ENCODE measurements around the gene DDIAS.
"Not testable (repeated sequence)": the region's sequence is repeated elsewhere in the genome, so short reads cannot be mapped to it uniquely, and the experiment has no call there.

The DDIAS gene

DNA sequence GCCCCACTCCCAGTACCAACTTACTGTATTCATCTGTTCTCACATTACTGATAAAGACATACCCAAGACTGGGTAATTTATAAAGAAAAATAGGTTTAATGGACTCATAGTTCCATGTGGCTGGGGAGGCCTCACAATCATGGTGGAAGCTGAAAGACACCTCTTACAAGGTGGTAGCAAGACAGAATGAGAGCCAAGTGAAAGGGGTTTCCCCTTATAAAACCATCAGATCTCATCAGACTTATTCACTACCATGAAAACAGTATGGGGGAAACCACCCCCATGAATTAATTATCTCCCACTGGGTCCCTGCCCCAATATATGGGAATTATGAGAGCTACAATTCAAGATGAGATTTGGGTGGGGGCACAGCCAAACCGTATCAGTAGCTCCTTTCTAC, 43.5 kb downstream of the DDIAS start:
- H3K27me3 ChIP-seq (ENCODE audit: insufficient read depth, low read length): not testable (repeated sequence)

DNA sequence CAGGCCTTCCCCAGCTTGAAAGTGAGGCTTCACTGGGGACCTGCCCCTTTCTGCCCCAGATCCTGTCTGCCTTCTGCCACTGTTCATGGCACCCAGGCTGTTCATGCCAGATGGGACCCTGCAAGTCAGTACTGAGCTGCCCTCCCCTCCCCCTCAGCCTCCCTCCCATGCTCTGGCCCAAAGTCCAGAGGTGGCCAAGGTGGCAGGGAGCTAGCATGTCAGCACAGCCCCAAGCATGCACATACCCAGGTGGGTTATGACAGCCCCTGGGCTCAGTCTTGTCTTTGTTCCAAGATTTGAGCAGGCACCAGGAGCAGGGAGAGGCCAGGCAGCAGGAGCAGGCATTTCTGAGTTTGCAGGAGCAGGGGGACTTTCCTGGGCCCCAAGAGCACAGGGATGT, 44.1 kb downstream of the DDIAS start:
- no peaks in the 10 kb centered on the region for H3K27me3 ChIP-seq (ENCODE audit: insufficient read depth, low read length)
- H3K79me2 ChIP-seq (ENCODE audit: control insufficient read depth, insufficient read depth, low read length, unreplicated experiment): no peaks in the 10 kb centered on the region
- H2AFZ ChIP-seq (ENCODE audit: low read length, unreplicated experiment): no peak overlapping the region
- 0 out of 2 replicates have a peak, but pooled peaks cover 3% of the 10 kb centered on the region for H3K36me3 ChIP-seq (ENCODE audit: insufficient read depth, low read length)
- H3K4me1 ChIP-seq (ENCODE audit: control insufficient read depth, insufficient read depth, low read length, unreplicated experiment): no peaks in the 10 kb centered on the region
- no peak overlapping the region for H3K27ac ChIP-seq (ENCODE audit: low read depth, low read length)
- no peak overlapping the region for H3K4me3 ChIP-seq (ENCODE audit: low read depth, low read length)

More for the DNA sequence above, 43.5 kb downstream of the DDIAS start:
- not testable (repeated sequence) for H3K4me1 ChIP-seq (ENCODE audit: control insufficient read depth, insufficient read depth, low read length, unreplicated experiment); H3K4me3 ChIP-seq (ENCODE audit: low read depth, low read length); H3K36me3 ChIP-seq (ENCODE audit: insufficient read depth, low read length); H3K79me2 ChIP-seq (ENCODE audit: control insufficient read depth, insufficient read depth, low read length, unreplicated experiment); H3K27ac ChIP-seq (ENCODE audit: low read depth, low read length); H2AFZ ChIP-seq (ENCODE audit: low read length, unreplicated experiment)

GRCh38 chr11:82949352-82949751, 47.8 kb downstream of the DDIAS start:
- Histone ChIP-seq H3K4me3 (ENCODE audit: low read depth, low read length) (no peak overlapping the region), H3K27ac (ENCODE audit: low read depth, low read length) (no peak overlapping the region), H3K27me3 (ENCODE audit: insufficient read depth, low read length) (no peaks in the 10 kb centered on the region), H3K36me3 (ENCODE audit: insufficient read depth, low read length) (no peaks in the 10 kb centered on the region), H3K79me2 (ENCODE audit: control insufficient read depth, insufficient read depth, low read length, unreplicated experiment) (no peaks in the 10 kb centered on the region), H2AFZ (ENCODE audit: low read length, unreplicated experiment) (no peak overlapping the region), H3K4me1 (ENCODE audit: control insufficient read depth, insufficient read depth, low read length, unreplicated experiment) (no peaks in the 10 kb centered on the region)

DNA sequence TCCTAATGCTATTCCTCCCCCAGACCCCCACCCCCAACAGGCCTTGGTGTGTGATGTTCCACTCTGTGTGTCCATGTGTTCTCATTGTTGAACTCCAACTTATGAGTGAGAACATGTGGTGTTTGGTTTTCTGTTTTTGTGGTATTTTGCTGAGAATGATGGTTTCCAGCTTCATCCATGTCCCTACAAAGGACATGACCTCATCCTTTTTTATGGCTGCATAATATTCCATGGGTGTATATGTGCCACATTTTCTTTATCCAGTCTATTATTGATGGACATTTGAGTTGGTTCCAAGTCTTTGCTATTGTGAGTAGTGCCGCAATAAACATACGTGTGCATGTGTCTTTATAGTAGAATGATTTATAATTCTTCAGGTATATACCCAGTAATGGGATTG, 49.0 kb downstream of the DDIAS start:
- H3K36me3 ChIP-seq (ENCODE audit: insufficient read depth, low read length); H3K27me3 ChIP-seq (ENCODE audit: insufficient read depth, low read length); H3K4me3 ChIP-seq (ENCODE audit: low read depth, low read length); H3K4me1 ChIP-seq (ENCODE audit: control insufficient read depth, insufficient read depth, low read length, unreplicated experiment); H3K27ac ChIP-seq (ENCODE audit: low read depth, low read length); H3K79me2 ChIP-seq (ENCODE audit: control insufficient read depth, insufficient read depth, low read length, unreplicated experiment); H2AFZ ChIP-seq (ENCODE audit: low read length, unreplicated experiment): not testable (repeated sequence)

- H3K4me1 ChIP-seq (ENCODE audit: control insufficient read depth, insufficient read depth, low read length, unreplicated experiment); H3K79me2 ChIP-seq (ENCODE audit: control insufficient read depth, insufficient read depth, low read length, unreplicated experiment); H2AFZ ChIP-seq (ENCODE audit: low read length, unreplicated experiment); H3K4me3 ChIP-seq (ENCODE audit: low read depth, low read length); H3K36me3 ChIP-seq (ENCODE audit: insufficient read depth, low read length); H3K27me3 ChIP-seq (ENCODE audit: insufficient read depth, low read length); H3K27ac ChIP-seq (ENCODE audit: low read depth, low read length): not testable (repeated sequence)
Measured at GRCh38 chr11:82955736-82956453, 54.4 kb downstream of the DDIAS start.

DNA sequence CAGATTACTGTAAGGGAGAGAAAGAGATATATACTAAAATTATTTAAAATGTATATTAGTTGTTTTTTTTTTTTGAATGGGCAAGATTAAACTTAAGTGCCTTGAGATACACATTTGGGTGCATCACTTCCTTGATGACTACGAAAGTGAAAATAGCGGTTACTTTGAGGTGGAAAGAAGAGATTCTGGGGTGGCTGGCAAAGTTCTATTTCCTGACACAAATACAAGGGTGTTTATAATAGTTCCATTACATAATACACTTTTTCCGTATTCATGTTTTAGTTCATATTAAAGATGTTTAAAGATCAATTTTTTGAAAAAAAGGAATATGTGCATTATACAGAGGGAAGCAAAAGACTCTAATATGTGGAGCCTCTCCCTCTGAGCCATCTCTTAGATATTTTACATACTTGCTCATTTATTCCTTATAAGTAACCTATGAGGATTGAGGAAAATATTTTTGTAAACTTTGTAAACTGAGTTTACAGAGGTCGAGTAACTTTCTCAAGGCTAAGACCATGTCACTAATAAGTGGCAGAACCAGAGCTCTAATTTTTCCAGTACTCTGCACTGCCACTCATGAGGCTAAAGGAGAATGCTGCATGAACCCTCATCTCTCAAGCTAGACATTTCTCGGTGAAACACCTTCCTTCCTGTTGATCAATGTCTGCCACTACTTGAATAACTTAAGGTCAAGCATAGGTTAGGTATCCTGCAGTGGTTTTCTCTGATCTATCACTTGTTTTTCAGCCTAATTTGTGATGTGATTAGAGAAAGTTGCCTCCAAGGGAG, 58.6 kb downstream of the DDIAS start:
- Histone ChIP-seq H3K4me1 (ENCODE audit: control insufficient read depth, insufficient read depth, low read length, unreplicated experiment) (no peaks in the 10 kb centered on the region), H2AFZ (ENCODE audit: low read length, unreplicated experiment) (peak overlapping the region; percentile 32), H3K27ac (ENCODE audit: low read depth, low read length) (no peak overlapping the region), H3K4me3 (ENCODE audit: low read depth, low read length) (no peak overlapping the region), H3K79me2 (ENCODE audit: control insufficient read depth, insufficient read depth, low read length, unreplicated experiment) (no peaks in the 10 kb centered on the region), H3K27me3 (ENCODE audit: insufficient read depth, low read length) (no peaks in the 10 kb centered on the region), H3K36me3 (ENCODE audit: insufficient read depth, low read length) (no peaks in the 10 kb centered on the region)

- no peak overlapping the region for H2AFZ ChIP-seq (ENCODE audit: low read length, unreplicated experiment)
- no peak overlapping the region for H3K27ac ChIP-seq (ENCODE audit: low read depth, low read length)
- no peak overlapping the region for H3K4me3 ChIP-seq (ENCODE audit: low read depth, low read length)
- no peaks in the 10 kb centered on the region for H3K79me2 ChIP-seq (ENCODE audit: control insufficient read depth, insufficient read depth, low read length, unreplicated experiment)
- H3K4me1 ChIP-seq (ENCODE audit: control insufficient read depth, insufficient read depth, low read length, unreplicated experiment): no peaks in the 10 kb centered on the region
- no peaks in the 10 kb centered on the region for H3K27me3 ChIP-seq (ENCODE audit: insufficient read depth, low read length)
- H3K36me3 ChIP-seq (ENCODE audit: insufficient read depth, low read length): no peaks in the 10 kb centered on the region
Measured at GRCh38 chr11:82960779-82961143, 59.2 kb downstream of the DDIAS start.

- H3K4me1 ChIP-seq (ENCODE audit: control insufficient read depth, insufficient read depth, low read length, unreplicated experiment); H3K36me3 ChIP-seq (ENCODE audit: insufficient read depth, low read length); H3K4me3 ChIP-seq (ENCODE audit: low read depth, low read length); H3K79me2 ChIP-seq (ENCODE audit: control insufficient read depth, insufficient read depth, low read length, unreplicated experiment); H3K27me3 ChIP-seq (ENCODE audit: insufficient read depth, low read length); H2AFZ ChIP-seq (ENCODE audit: low read length, unreplicated experiment); H3K27ac ChIP-seq (ENCODE audit: low read depth, low read length): not testable (repeated sequence)
Measured at GRCh38 chr11:82962021-82962420, 60.5 kb downstream of the DDIAS start.

- H3K79me2 ChIP-seq (ENCODE audit: control insufficient read depth, insufficient read depth, low read length, unreplicated experiment): no peaks in the 10 kb centered on the region
- no peak overlapping the region for H2AFZ ChIP-seq (ENCODE audit: low read length, unreplicated experiment)
- no peaks in the 10 kb centered on the region for H3K36me3 ChIP-seq (ENCODE audit: insufficient read depth, low read length)
- H3K4me1 ChIP-seq (ENCODE audit: control insufficient read depth, insufficient read depth, low read length, unreplicated experiment): no peaks in the 10 kb centered on the region
- H3K4me3 ChIP-seq (ENCODE audit: low read depth, low read length): no peak overlapping the region
- H3K27me3 ChIP-seq (ENCODE audit: insufficient read depth, low read length): no peaks in the 10 kb centered on the region
- no peak overlapping the region for H3K27ac ChIP-seq (ENCODE audit: low read depth, low read length)
Measured at GRCh38 chr11:82967381-82967780, 65.8 kb downstream of the DDIAS start.

DNA sequence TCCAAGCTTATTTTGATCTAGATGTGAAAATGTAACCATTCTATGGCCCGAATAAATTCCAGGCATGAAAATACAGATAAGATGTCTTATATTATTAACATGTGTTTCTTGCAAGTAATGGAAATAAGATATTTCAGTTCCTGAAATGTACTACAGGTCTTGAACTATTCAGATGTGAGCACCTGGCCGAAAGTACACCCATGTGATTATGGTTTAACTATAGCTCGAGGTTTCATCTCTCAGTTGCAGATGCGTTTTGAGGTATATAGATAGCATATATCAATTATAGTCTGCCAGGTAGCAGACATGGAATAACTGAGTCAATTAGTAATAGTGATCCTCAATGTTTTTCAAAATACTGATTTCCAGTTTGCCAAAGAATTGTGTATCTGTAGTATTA, 68.3 kb downstream of the DDIAS start:
- no peaks in the 10 kb centered on the region for H3K4me1 ChIP-seq (ENCODE audit: control insufficient read depth, insufficient read depth, low read length, unreplicated experiment)
- H3K36me3 ChIP-seq (ENCODE audit: insufficient read depth, low read length): no peaks in the 10 kb centered on the region
- H2AFZ ChIP-seq (ENCODE audit: low read length, unreplicated experiment): no peak overlapping the region
- no peaks in the 10 kb centered on the region for H3K79me2 ChIP-seq (ENCODE audit: control insufficient read depth, insufficient read depth, low read length, unreplicated experiment)
- H3K4me3 ChIP-seq (ENCODE audit: low read depth, low read length): no peak overlapping the region
- no peak overlapping the region for H3K27ac ChIP-seq (ENCODE audit: low read depth, low read length)
- no peaks in the 10 kb centered on the region for H3K27me3 ChIP-seq (ENCODE audit: insufficient read depth, low read length)

GRCh38 chr11:82970507-82971083, 69.1 kb downstream of the DDIAS start:
- not testable (repeated sequence) for H3K4me1 ChIP-seq (ENCODE audit: control insufficient read depth, insufficient read depth, low read length, unreplicated experiment); H3K4me3 ChIP-seq (ENCODE audit: low read depth, low read length); H2AFZ ChIP-seq (ENCODE audit: low read length, unreplicated experiment); H3K79me2 ChIP-seq (ENCODE audit: control insufficient read depth, insufficient read depth, low read length, unreplicated experiment); H3K27ac ChIP-seq (ENCODE audit: low read depth, low read length); H3K27me3 ChIP-seq (ENCODE audit: insufficient read depth, low read length); H3K36me3 ChIP-seq (ENCODE audit: insufficient read depth, low read length)
